Measurements from ENCODE around the gene CLMN. TPM values are rescaled to one million over a fixed set of nuclear protein-coding genes. Genes with fewer than 3 reads are reported as not detected.

The CLMN gene
- total RNA-seq, 1 donor from 2014 or later = 117 TPM

- Mint-ChIP-seq H3K27ac (no peak overlapping the region), H3K27me3 (ENCODE audit: low read depth) (no peaks in the 10 kb centered on the region), H3K36me3 (peaks cover 31% of the 10 kb centered on the region), H3K9me3 (peaks cover 33% of the 10 kb centered on the region), H3K4me3 (no peak overlapping the region), H3K4me1 (peaks cover 21% of the 10 kb centered on the region)
- TF ChIP-seq CTCF (IDR thresholded peaks at IDR 0.05; ENCODE audit: unreplicated experiment) = no peak
- DNase-seq (ENCODE audit: low spot score in 2 of 2, unreplicated experiment in 2 of 2) = no peak
These were observed 154.2 kb downstream of the CLMN start for GRCh38 chr14:95165517-95165916.

- no peak overlapping the region for H3K4me3 Mint-ChIP-seq
- peaks cover 33% of the 10 kb centered on the region for H3K9me3 Mint-ChIP-seq
These were observed 155.2 kb downstream of the CLMN start for GRCh38 chr14:95164506-95164905.

GRCh38 chr14:95163666-95164065, 156.0 kb downstream of the CLMN start:
- Mint-ChIP-seq H3K36me3 (peaks cover 31% of the 10 kb centered on the region), H3K4me3 (no peak overlapping the region), H3K27ac (no peak overlapping the region), H3K4me1 (peaks cover 27% of the 10 kb centered on the region), H3K27me3 (ENCODE audit: low read depth) (no peaks in the 10 kb centered on the region), H3K9me3 (peaks cover 33% of the 10 kb centered on the region)
- TF ChIP-seq CTCF (IDR thresholded peaks at IDR 0.05; ENCODE audit: unreplicated experiment) = no peak
- DNase-seq (ENCODE audit: low spot score in 2 of 2, unreplicated experiment in 2 of 2) = no peak

More at GRCh38 chr14:95164506-95164905, 155.2 kb downstream of the CLMN start:
- no peak overlapping the region for H3K27ac Mint-ChIP-seq
- no peak for TF ChIP-seq CTCF (IDR thresholded peaks at IDR 0.05; ENCODE audit: unreplicated experiment)
- no peak for DNase-seq (ENCODE audit: low spot score in 2 of 2, unreplicated experiment in 2 of 2)
- H3K4me1 Mint-ChIP-seq = peaks cover 26% of the 10 kb centered on the region
- no peaks in the 10 kb centered on the region for H3K27me3 Mint-ChIP-seq (ENCODE audit: low read depth)
- H3K36me3 Mint-ChIP-seq = peaks cover 31% of the 10 kb centered on the region

GRCh38 chr14:95163132-95163531, 156.6 kb downstream of the CLMN start:
- Mint-ChIP-seq H3K4me1 (peaks cover 28% of the 10 kb centered on the region), H3K36me3 (peaks cover 29% of the 10 kb centered on the region), H3K4me3 (no peak overlapping the region), H3K9me3 (peaks cover 32% of the 10 kb centered on the region), H3K27me3 (ENCODE audit: low read depth) (no peaks in the 10 kb centered on the region), H3K27ac (peak overlapping the region; percentile 0)
- DNase-seq (ENCODE audit: low spot score in 2 of 2, unreplicated experiment in 2 of 2) = no peak
- TF ChIP-seq CTCF (IDR thresholded peaks at IDR 0.05; ENCODE audit: unreplicated experiment) = no peak

GRCh38 chr14:95162641-95163040, 157.1 kb downstream of the CLMN start:
- H3K36me3 Mint-ChIP-seq = peaks cover 24% of the 10 kb centered on the region
- no peak for DNase-seq (ENCODE audit: low spot score in 2 of 2, unreplicated experiment in 2 of 2)
- H3K27me3 Mint-ChIP-seq (ENCODE audit: low read depth) = no peaks in the 10 kb centered on the region
- peak overlapping the region; percentile 0 for H3K27ac Mint-ChIP-seq
- TF ChIP-seq CTCF (IDR thresholded peaks at IDR 0.05; ENCODE audit: unreplicated experiment) = no peak
- H3K4me3 Mint-ChIP-seq = no peak overlapping the region
- H3K4me1 Mint-ChIP-seq = peaks cover 32% of the 10 kb centered on the region
- peaks cover 27% of the 10 kb centered on the region for H3K9me3 Mint-ChIP-seq

Data from mesothelial cell of epicardium (in vitro differentiated cells).